ENCODE measurements around the gene KCND2. TPM values are rescaled to one million over a fixed set of nuclear protein-coding genes. Genes with fewer than 3 reads are reported as not detected.

The KCND2 gene
- total and polyA plus RNA-seq, 2 of the 4 experiments (the other 2 are of a cell fraction) = under 0.01 TPM; not detected in 1

- no peak overlapping the region for H3K23ac ChIP-seq (ENCODE audit: low read depth, low read length)
- no peak overlapping the region for H4K8ac ChIP-seq (ENCODE audit: low read depth in 2 of 2, low read length in 2 of 2)
- no peak overlapping the region for H3K27ac ChIP-seq (ENCODE audit: insufficient read depth, low read length)
- no peak overlapping the region for H2AFZ ChIP-seq (replicated peaks; ENCODE audit: low read length, poor library complexity)
- H3K4me1 ChIP-seq (ENCODE audit: control insufficient read depth, insufficient read depth, low read length) = no peaks in the 10 kb centered on the region
- CTCF ChIA-PET = interaction anchor here (0.7 kb wide), 1 partner anchor 1483 kb away, joined by 3 read pairs; no protein-coding TSS in a partner anchor
- H3K79me1 ChIP-seq (ENCODE audit: low read depth in 1 of 2, low read length in 2 of 2) = no peaks in the 10 kb centered on the region
- intact Hi-C loops (cut with micrococcal nuclease) = no loop called here
- H3K9me3 ChIP-seq (ENCODE audit: control insufficient read depth, insufficient read depth, low read length) = no peaks in the 10 kb centered on the region
- no peak overlapping the region for H4K5ac ChIP-seq (ENCODE audit: low read depth, low read length)
- H4K91ac ChIP-seq (ENCODE audit: insufficient read depth, low read depth, low read length) = no peak overlapping the region
- H3K9ac ChIP-seq (ENCODE audit: low read depth, low read length) = no peak overlapping the region
- no peak overlapping the region for H3K14ac ChIP-seq (replicated peaks; ENCODE audit: low read depth, low read length)
- H2AK9ac ChIP-seq (replicated peaks; ENCODE audit: low read depth, low read length, poor library complexity) = no peak overlapping the region
- H2AK5ac ChIP-seq (ENCODE audit: low read depth, low read length) = no peak overlapping the region
- TF ChIP-seq RFX5 (IDR thresholded peaks at IDR 0.05; ENCODE audit: low read depth, low read length) (no peak), NFE2L2 (IDR thresholded peaks at IDR 0.05; ENCODE audit: low read depth, low read length) (no peak), RCOR1 (IDR thresholded peaks at IDR 0.05; ENCODE audit: insufficient replicate concordance, low read length) (no peak), MAFK (IDR thresholded peaks at IDR 0.05; ENCODE audit: low read depth, low read length) (no peak)
- dilution Hi-C loops (cut with HindIII; ENCODE audit: low sequenced_read_pairs, unreplicated experiment) = no loop called here
- no peaks in the 10 kb centered on the region for H3K27me3 ChIP-seq (ENCODE audit: control insufficient read depth, insufficient read depth, low read length)
- DNase-seq (no peak), ATAC-seq (ENCODE audit: low read depth) (no peak)
- no peak overlapping the region for H3K4ac ChIP-seq (ENCODE audit: low read depth, low read length)
- no peaks in the 10 kb centered on the region for H3K9me1 ChIP-seq (ENCODE audit: insufficient read depth, low read length)
- no peaks in the 10 kb centered on the region for H3K36me3 ChIP-seq (ENCODE audit: control insufficient read depth, insufficient read depth, low read length)
- no TSS peak for BruUV-seq (replicated peaks)
- no peak overlapping the region for H2BK15ac ChIP-seq (ENCODE audit: low read depth, low read length)
- H2BK20ac ChIP-seq (ENCODE audit: low read depth, low read length) = no peak overlapping the region
- H3K4me3 ChIP-seq (ENCODE audit: insufficient read depth, low read depth, low read length) = no peak overlapping the region
- POLR2A ChIA-PET (ENCODE audit: unreplicated experiment) = no interaction called here
- H4K20me1 ChIP-seq (ENCODE audit: insufficient read depth, low read length) = no peaks in the 10 kb centered on the region
- H2BK5ac ChIP-seq (ENCODE audit: low read depth, low read length, poor library complexity, severe bottlenecking) = no peak overlapping the region
- in situ Hi-C loops (cut with MboI; ENCODE audit: low sequenced_read_pairs) = no loop called here
- no peak overlapping the region for H3K4me2 ChIP-seq (ENCODE audit: low read depth, low read length)
- H3K56ac ChIP-seq (ENCODE audit: extremely low read depth, insufficient read depth, low read length) = no peak overlapping the region
- H3K18ac ChIP-seq (ENCODE audit: low read depth, low read length) = no peak overlapping the region
- WGBS, 2 experiments (ENCODE audit: extremely low coverage in 2 of 2, insufficient read length in 1 of 2) = no CpG with 5 or more reads among the region's 2 CpGs
- no peak overlapping the region for H2BK120ac ChIP-seq (ENCODE audit: low read depth, low read length)
These were observed 422.9 kb downstream of the KCND2 start for GRCh38 chr7:120695848-120696247.
